HepG2 (cell line): ENCODE results near the gene TRA2B. TPM values are rescaled to one million over a fixed set of nuclear protein-coding genes. Genes with fewer than 3 reads are reported as not detected.

Source experiments
- EHMT2 ChIP-seq: fragments of 200-600 bp; sonication (generic); IDR thresholded peaks from 2 replicates; pipeline ENCODE4 v1.7.0; 2017; ENCODE audit warnings: antibody characterized with exemption, low read depth, low read length, borderline replicate concordance
- GTF3A ChIP-seq: sonication (generic); formaldehyde crosslinking; conservative IDR thresholded peaks from 2 replicates; pipeline ENCODE4 v1.4.0; 2020; ENCODE audit warnings: mild to moderate bottlenecking, missing genetic modification reagents
- HDAC6 ChIP-seq: fragments of 200-600 bp; sonication (generic); IDR thresholded peaks from 2 replicates; pipeline ENCODE4 v1.7.0; 2017; ENCODE audit warnings: mild to moderate bottlenecking, antibody characterized with exemption, low read length, low read depth
- HMG20A ChIP-seq: IDR thresholded peaks from 2 replicates; pipeline ENCODE4 v1.6.1; 2016; ENCODE audit warnings: borderline replicate concordance
- HNF1B ChIP-seq: sonication (generic); formaldehyde crosslinking; IDR thresholded peaks from 2 replicates; pipeline ENCODE4 v1.5.1; 2020; ENCODE audit warnings: mild to moderate bottlenecking, moderate library complexity, missing genetic modification reagents
- HNRNPLL ChIP-seq: fragments of 200-400 bp; formaldehyde crosslinking; IDR thresholded peaks from 2 replicates; pipeline ENCODE4 v1.6.1; 2017; ENCODE audit warnings: mild to moderate bottlenecking, low read depth, low read length; ENCODE audit not compliant: poor library complexity, severe bottlenecking
- HNRNPUL1 ChIP-seq: fragments of 200-400 bp; formaldehyde crosslinking; IDR thresholded peaks from 2 replicates; pipeline ENCODE4 v1.6.1; 2017; ENCODE audit warnings: low read depth, mild to moderate bottlenecking, low read length, moderate library complexity
- HOXA7 ChIP-seq: sonication (generic); formaldehyde crosslinking; IDR thresholded peaks from 2 replicates; pipeline ENCODE4 v1.8.1; 2022; ENCODE audit warnings: mild to moderate bottlenecking, missing genetic modification reagents, moderate library complexity
- MEIS2 ChIP-seq: sonication (generic); formaldehyde crosslinking; IDR thresholded peaks from 2 replicates; pipeline ENCODE4 v1.9.0; 2021; ENCODE audit warnings: mild to moderate bottlenecking, missing genetic modification reagents
- NAIF1 ChIP-seq: sonication (generic); formaldehyde crosslinking; IDR thresholded peaks from 2 replicates; pipeline ENCODE4 v1.5.0; 2020; ENCODE audit warnings: mild to moderate bottlenecking, missing genetic modification reagents, borderline replicate concordance
- RERE ChIP-seq: IDR thresholded peaks from 2 replicates; pipeline ENCODE4 v1.6.1; 2016; ENCODE audit warnings: low read depth, missing genetic modification reagents, missing compliant biosample characterization
- RORA ChIP-seq: sonication (generic); formaldehyde crosslinking; IDR thresholded peaks from 2 replicates; pipeline ENCODE4 v1.5.0; 2020; ENCODE audit warnings: mild to moderate bottlenecking, missing genetic modification reagents, moderate library complexity
- SMC3 ChIP-seq: IDR thresholded peaks from 2 replicates; pipeline ENCODE4 v1.6.1; 2011; ENCODE audit warnings: low read length, improper control_type of control experiment
- SNAI1 ChIP-seq: sonication (generic); formaldehyde crosslinking; IDR thresholded peaks from 2 replicates; pipeline ENCODE4 v1.5.0; 2020; ENCODE audit warnings: mild to moderate bottlenecking, missing genetic modification reagents, borderline replicate concordance
- SOX13 ChIP-seq, 3 experiments: fragments of 450-650 bp in 1 of 3; sonication (generic) in 1 of 3; formaldehyde crosslinking in 1 of 3; IDR thresholded peaks in 2 of 3; conservative IDR thresholded peaks in 1 of 3; 2 replicates each; pipeline versions ENCODE4 v1.5.0 to v1.6.1; 2016 to 2020; ENCODE audit warnings: antibody characterized with exemption in 1 of 3, mild to moderate bottlenecking in 1 of 3, missing compliant biosample characterization in 1 of 3, missing genetic modification reagents in 1 of 3, moderate library complexity in 1 of 3
- SRF ChIP-seq: IDR thresholded peaks from 2 replicates; pipeline ENCODE4 v1.6.1; 2011; ENCODE audit warnings: mild to moderate bottlenecking, low read depth, low read length, moderate library complexity
- ZFP82 ChIP-seq: sonication (generic); formaldehyde crosslinking; IDR thresholded peaks from 2 replicates; pipeline ENCODE4 v1.5.1; 2020; ENCODE audit warnings: mild to moderate bottlenecking, missing genetic modification reagents, borderline replicate concordance
- ZNF10 ChIP-seq: sonication (generic); formaldehyde crosslinking; IDR thresholded peaks from 2 replicates; pipeline ENCODE4 v1.4.0; 2020; ENCODE audit warnings: mild to moderate bottlenecking, low read depth, missing genetic modification reagents, borderline replicate concordance
- ZNF143 ChIP-seq: sonication (generic); formaldehyde crosslinking; IDR thresholded peaks from 2 replicates; pipeline ENCODE4 v1.4.0; 2020; ENCODE audit warnings: missing genetic modification reagents
- ZNF329 ChIP-seq: sonication (generic); formaldehyde crosslinking; IDR thresholded peaks from 2 replicates; pipeline ENCODE4 v1.9.0; 2021; ENCODE audit warnings: low read depth, mild to moderate bottlenecking, missing genetic modification reagents
- ZNF629 ChIP-seq: sonication (generic); formaldehyde crosslinking; conservative IDR thresholded peaks from 2 replicates; pipeline ENCODE4 v1.5.0; 2020; ENCODE audit warnings: missing genetic modification reagents
- ZNF678 ChIP-seq: sonication (generic); formaldehyde crosslinking; IDR thresholded peaks from 2 replicates; pipeline ENCODE4 v1.4.0; 2020; ENCODE audit warnings: mild to moderate bottlenecking, missing genetic modification reagents
- ZSCAN30 ChIP-seq: sonication (generic); formaldehyde crosslinking; IDR thresholded peaks from 2 replicates; pipeline ENCODE4 v1.5.0; 2020; ENCODE audit warnings: mild to moderate bottlenecking, missing genetic modification reagents
- polyA plus RNA-seq, 8 experiments: library from polyadenylated mRNA; depleted of rRNA in 3 of 8; stranded (reverse) in 7 of 8; unstranded in 1 of 8; fragments of >200 nt; fragmentation: Illumina TruSeq in 4 of 8; extraction: Trizol in 4 of 8; gene quantifications; 2 replicates each; pipeline versions ENCODE4 v1.2.1 to v1.2.3, GENCODE V29; 2011 to 2016; ENCODE audit warnings: low read depth in 4 of 8, missing spikeins in 1 of 8, mixed read lengths in 1 of 8; ENCODE audit not compliant: insufficient read depth in 1 of 8
- total RNA-seq, 5 experiments: library from RNA; depleted of rRNA; stranded (reverse); fragments of >200 nt; fragmentation: Illumina TruSeq; extraction: Trizol; gene quantifications; 2 replicates each; pipeline ENCODE4 v1.2.3, GENCODE V29; 2016; ENCODE audit warnings: low read depth in 1 of 5

Gene TRA2B
- total and polyA plus RNA-seq, 2 of the 13 experiments (the other 11 are each of a cell fraction or from before 2014, with no cell fraction given): 105 to 241 TPM

DNA sequence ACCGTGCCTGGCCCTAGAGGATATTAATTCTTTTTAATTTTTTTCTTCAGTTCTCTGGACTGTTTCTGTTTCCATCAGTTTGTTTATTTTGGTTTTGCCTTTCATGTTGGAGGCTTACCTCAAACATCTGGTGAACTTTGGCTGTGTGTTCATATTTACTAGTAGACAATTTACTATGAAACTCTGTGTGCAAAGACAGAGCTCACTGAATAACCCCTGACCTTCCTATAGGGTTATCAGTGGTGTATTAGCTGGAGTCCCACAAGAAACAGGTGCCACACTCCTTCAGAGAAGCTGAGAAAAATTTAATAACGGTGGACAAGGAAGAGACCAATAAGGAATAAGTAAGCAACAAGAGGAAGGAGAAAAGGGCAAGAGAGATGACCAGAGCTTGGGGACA, 28.8 kb upstream of the TRA2B start (continued):
- TF ChIP-seq HOXA7 (CRISPR knock-in tag): no peak
- TF ChIP-seq NAIF1 (CRISPR knock-in tag): peak; percentile 75; the same call in 1 of the 2 replicates
- no peak for TF ChIP-seq HNRNPUL1
- TF ChIP-seq SOX13 (IDR thresholded peaks at IDR 0.05): no peak
- TF ChIP-seq SOX13 (CRISPR knock-in tag; conservative IDR thresholded peaks at IDR 0.05 in 1 of 2, IDR thresholded peaks at IDR 0.05 in 1 of 2): peak in 1 of 2 experiments; percentile 83; a peak in 2 of 4 replicates
- no peak for TF ChIP-seq ZNF143 (CRISPR knock-in tag)
- TF ChIP-seq ZFP82 (CRISPR knock-in tag): no peak
- TF ChIP-seq HMG20A (CRISPR knock-in tag): peak; percentile 92; the same call in 1 of the 2 replicates
- no peak for TF ChIP-seq ZNF678
- TF ChIP-seq SNAI1 (CRISPR knock-in tag): no peak
- no peak for TF ChIP-seq EHMT2
- no peak for TF ChIP-seq HDAC6
- no peak for TF ChIP-seq MEIS2 (CRISPR knock-in tag)
- no peak for TF ChIP-seq HNRNPLL
- TF ChIP-seq ZNF10 (CRISPR knock-in tag): no peak
- peak; percentile 45; the same call in 1 of the 2 replicates for TF ChIP-seq HNF1B
- TF ChIP-seq SRF: no peak
- TF ChIP-seq RERE (CRISPR knock-in tag): peak; percentile 88
- no peak for TF ChIP-seq ZNF629 (CRISPR knock-in tag)
- no peak for TF ChIP-seq SMC3
- no peak for TF ChIP-seq ZSCAN30 (CRISPR knock-in tag)
- TF ChIP-seq ZNF329 (CRISPR knock-in tag): no peak
- TF ChIP-seq RORA: 0 out of 2 replicates have a peak, but pooled peaks have one; percentile 52
- TF ChIP-seq GTF3A (CRISPR knock-in tag): no peak
